GM21381 (cell line): ENCODE results near the gene HDGFL2.

Experiments
- ATAC-seq: cut with Tn5 transposase; IDR thresholded peaks from one replicate; pipeline ENCODE4 v1.9.1; 2021; ENCODE audit warnings: mild to moderate bottlenecking, moderate library complexity; ENCODE audit not compliant: unreplicated experiment

The HDGFL2 gene

GRCh38 chr19:4550018-4550417, 77.9 kb downstream of the HDGFL2 start:
- no peak for ATAC-seq

- ATAC-seq, result no peak
These were observed 78.5 kb downstream of the HDGFL2 start for GRCh38 chr19:4550479-4551050.
